DMS 273 (cell line): ENCODE measurements around the gene PRSS27.

ENCODE experiments used
- DNase-seq: peaks from one replicate; lab custom pipeline; 2025; ENCODE audit not compliant: unreplicated experiment; lab: John Stamatoyannopoulos, UW

Gene PRSS27

DNA sequence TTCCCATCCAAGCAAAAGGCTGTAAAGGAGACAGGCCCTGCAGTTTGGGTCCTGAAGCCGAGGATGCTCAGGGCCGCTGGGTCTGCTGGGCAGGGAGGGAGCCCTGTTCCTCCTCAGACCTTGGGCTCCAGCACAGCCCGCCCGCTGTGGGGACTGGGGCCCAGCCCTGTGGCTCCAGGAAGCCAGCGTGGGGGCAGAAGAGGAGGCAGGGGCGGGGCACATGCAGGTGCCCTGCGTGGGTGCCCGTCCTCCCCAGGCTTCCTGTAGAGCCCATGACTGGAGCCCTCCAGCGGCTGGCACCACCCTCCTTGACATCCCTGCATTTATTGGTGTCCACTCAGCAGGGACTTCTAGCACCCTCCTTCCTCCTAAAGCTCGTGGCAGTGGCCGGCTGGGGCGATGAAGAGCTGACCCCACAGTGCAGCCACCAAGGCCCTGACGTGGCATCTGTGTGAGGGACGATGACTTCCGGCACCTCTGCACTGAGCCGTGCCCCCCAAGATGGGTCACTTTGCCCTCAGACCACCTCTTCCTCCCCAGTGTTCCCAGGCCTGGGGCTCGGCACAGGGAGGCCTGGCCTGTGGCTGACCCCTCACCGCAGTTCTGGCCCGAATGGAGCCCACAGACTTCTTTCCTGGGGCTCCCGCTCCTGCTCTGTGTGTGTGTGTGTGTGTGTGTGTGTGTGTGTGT lies 9.9 kb downstream of the PRSS27 start:
- no peak for DNase-seq

- no peak for DNase-seq
Observed at GRCh38 chr16:2709588-2709984, 10.4 kb downstream of the PRSS27 start.

- DNase-seq: no peak
Observed at GRCh38 chr16:2708955-2709587, 11.0 kb downstream of the PRSS27 start.

DNA sequence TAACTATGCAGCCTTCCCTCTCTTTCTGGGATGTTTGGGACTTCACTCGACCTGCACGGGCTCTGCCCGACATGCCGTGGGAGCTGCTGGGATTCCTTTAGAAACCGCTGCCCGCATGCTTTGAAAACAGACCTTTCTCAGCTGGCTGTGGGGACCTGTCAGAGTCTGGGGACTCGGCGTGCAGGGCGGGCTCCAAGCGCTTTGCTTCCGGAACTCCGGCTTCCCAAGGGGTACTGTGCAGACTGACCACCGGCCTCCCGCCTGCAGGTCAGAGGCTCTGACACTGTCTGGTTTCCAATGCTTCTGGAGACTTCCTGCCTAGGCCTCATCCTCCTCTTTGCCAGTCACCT lies 11.8 kb downstream of the PRSS27 start:
- no peak for DNase-seq

DNA sequence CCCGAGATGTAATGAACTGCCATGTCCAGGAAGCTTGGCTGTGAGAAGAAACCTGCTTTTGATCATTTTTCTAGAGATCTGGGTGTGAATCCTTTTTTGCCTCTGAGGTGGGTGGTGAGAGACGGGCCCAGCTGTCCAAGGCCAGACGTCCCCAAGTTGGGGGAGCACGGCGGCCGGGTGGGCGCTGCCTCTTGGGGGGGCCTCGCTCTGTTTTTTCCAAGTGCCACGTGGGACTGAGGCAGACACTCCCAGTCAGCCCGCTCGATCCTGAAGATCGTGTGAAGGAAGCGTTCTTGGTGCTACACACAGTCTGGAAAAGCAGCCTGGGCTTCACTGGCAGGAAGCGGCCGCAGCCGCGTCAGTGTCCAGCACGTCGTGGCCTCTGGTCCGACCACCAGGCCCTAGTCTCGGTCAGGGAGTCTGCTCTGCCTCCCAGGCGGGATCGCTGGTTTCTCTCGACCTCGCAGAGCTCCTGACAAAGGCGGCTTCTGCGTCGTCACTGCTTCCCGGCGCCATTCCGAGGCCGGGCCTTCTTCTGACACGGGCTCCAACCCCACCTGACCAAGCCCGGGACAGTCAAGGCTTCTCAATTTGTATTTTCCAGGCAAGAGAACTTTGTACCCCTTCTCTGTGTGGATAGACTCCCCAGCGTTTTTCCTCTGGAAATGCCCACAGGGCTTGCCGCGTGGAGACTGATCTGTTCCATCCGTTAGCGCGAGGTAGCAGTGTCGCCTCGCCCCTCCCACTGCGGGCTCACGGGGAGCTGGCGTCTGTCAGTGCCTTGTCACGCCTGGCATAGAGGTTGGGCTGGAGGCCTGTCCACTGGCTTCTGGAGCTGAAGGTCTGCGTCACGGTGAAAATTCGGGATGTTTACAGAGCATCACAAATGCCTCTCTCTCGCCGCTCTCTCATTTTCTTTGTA lies 12.4 kb downstream of the PRSS27 start:
- DNase-seq: no peak

- DNase-seq: no peak
Observed at GRCh38 chr16:2706611-2707311, 13.3 kb downstream of the PRSS27 start.

DNA sequence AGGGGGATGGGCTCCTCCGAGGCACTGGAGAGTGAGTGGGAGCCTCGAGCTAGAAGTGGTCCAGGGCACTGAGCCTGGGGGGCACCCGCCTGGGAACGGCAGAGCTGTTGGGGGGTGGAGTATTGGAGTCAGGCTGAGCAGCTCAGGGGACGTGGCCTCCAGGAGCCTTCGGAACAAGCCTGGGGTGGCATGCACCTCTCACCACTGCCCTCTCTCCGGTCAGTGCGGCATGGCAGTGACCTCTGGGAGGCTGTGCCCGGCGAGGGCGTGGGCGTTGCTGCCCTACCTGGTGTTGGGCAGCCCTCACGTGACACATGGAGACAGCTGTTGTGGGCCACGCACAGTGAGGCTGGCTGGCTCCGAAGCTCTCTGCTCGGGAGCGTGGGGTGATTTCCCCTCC lies 13.9 kb downstream of the PRSS27 start:
- no peak for DNase-seq

- DNase-seq: no peak
Observed at GRCh38 chr16:2705351-2705750, 14.7 kb downstream of the PRSS27 start.

GRCh38 chr16:2704983-2705275 lies 15.1 kb downstream of the PRSS27 start:
- no peak for DNase-seq

DNA sequence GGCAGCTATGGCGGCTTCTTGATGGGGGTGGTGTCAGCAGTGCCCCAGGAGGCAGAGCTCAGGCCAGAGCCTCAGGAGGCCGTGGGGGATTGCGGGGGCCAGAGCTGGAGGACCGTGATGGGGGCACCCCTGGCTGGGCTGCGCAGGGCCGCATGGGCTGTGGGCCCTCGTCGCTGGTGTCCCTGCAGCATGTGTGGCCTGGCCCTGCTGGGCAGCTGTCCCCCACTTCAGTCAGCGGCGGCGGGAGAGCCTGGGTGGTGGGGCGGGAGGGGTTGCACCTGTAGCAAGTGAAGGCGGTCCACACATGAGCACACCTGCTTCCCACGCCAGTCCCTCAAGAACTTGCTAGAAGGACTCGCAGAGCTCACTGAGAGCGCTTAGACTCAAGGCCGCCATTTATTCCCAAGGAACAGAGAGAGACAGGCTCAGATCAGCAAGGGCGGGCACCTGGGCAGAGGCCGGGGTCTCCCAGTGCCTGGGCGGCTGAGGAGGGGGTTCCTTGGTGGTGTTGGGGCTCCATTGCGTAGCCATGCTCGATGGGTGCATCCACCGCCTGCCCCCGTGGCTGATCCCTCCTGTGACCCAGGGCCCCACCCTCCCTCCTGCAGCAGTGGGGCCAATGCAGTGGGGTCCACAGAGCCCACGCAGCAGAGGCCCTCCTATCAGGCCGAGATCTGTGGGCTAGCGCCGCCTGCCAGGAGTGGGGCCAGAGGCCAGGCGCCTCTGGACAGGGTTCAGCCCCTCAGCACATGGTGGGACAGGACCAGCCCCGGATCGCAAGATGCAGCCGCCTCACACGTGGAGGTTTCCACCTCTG lies 15.7 kb downstream of the PRSS27 start:
- DNase-seq: no peak

DNA sequence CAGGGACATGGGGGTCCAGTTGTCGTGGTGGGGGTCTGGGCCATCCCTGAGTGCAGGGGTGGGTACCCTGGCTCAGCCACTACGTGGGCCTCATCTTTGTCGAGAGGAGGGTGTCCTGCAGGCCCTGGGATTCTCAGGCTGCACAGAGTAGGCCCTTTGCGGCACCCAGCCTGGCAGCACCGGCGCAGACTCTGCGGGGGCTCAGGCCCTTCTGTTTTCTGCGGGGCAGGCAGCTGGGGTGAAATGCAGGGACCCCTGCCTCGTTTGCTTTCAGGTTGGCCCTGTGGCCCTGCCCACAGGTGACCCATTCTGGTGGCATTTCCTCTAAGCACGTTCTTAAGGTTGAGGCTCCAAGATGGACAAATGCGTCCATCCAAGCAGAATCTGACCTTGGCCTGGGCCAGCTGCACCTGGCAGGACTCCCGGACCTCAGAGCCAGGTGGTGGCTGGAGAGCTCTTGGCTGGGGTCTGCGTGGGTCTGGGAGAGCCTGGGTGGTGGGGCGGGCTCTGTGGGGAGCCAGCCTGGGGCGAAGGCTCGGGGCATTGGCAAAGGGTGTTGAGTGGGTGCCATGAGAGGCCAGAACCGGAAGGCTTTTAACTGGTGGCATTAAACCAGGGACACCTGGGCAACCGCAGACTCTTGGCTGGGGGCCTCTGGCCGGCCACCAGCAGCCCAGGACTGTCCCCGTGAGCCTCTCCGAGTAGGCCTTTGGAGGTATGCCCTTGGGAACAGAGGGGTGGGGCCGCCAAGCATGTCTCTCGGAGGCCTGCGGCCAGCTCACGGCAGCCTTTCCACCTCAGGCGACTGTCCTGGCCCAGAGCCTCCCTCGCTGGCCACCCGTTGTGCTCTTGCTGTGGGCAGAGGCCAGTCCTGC lies 16.9 kb downstream of the PRSS27 start:
- DNase-seq: no peak

GRCh38 chr16:2702438-2702825 lies 17.6 kb downstream of the PRSS27 start:
- no peak for DNase-seq

GRCh38 chr16:2701713-2702437 lies 18.1 kb downstream of the PRSS27 start:
- DNase-seq: no peak

DNA sequence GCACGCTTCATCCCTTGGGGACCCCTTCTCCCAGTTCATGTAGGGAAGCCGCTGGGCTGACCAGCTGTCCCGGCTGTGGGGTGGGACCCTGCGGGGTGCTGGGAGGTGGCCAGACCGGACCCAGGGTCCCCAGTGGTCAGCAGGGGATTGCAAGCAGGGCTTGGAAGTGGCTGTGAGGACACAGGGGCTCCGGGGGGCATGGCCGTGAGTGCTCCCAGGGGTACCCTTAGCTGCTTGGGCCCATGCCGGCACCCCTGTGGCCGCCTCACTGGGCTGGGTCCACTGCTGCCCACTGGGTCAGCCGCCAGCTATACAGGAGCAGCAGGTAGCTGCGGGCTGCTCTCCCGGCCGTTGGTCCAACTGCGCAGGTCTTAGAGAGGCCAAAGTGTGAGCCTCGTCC lies 18.8 kb downstream of the PRSS27 start:
- DNase-seq: no peak

GRCh38 chr16:2700786-2701185 lies 19.2 kb downstream of the PRSS27 start:
- no peak for DNase-seq

GRCh38 chr16:2699791-2700600 lies 20.0 kb downstream of the PRSS27 start:
- DNase-seq: no peak

DNA sequence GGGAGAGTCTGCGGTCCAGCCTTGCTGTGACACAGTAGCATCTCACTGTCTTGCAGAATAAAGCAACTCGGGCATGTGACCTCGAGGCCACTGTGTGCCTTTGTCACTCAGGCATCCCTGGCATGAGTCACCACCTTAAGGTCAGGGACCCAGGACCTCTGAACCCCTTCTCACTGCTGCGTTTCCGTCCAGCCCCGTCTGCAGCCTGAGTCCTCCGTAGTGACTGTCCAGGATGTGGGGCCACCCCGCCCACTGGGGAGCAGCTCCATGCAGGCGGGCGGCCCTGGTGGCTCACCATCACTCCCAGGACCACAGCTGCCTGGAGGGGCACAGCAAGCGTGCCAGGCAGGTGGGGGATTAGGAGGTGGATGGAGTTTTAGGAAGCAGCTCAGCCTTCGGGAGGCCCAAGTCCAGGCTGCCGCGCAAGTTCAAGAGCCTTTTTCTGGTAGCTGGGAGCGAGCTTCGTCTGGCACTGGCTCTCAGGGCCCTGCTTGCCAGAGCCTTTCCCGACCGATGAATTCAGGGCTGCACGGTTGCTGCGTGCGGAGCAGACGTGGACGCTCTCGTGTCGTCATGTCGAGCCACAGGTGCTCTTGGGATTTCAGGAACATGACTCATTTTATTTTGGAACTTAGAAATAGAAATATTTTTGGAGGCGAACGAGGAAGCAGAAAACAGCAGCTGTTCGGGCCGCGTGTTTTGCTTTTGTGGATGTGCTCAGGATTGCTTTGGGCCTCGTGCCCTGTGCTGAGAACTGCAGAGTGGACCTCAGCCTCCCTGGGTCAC lies 20.9 kb downstream of the PRSS27 start:
- DNase-seq: no peak
